Measurements from ENCODE around the gene WIPF3.
A peak's percentile ranks its signal among the peaks of the same experiment; 100 is the strongest.

The WIPF3 gene

DNA sequence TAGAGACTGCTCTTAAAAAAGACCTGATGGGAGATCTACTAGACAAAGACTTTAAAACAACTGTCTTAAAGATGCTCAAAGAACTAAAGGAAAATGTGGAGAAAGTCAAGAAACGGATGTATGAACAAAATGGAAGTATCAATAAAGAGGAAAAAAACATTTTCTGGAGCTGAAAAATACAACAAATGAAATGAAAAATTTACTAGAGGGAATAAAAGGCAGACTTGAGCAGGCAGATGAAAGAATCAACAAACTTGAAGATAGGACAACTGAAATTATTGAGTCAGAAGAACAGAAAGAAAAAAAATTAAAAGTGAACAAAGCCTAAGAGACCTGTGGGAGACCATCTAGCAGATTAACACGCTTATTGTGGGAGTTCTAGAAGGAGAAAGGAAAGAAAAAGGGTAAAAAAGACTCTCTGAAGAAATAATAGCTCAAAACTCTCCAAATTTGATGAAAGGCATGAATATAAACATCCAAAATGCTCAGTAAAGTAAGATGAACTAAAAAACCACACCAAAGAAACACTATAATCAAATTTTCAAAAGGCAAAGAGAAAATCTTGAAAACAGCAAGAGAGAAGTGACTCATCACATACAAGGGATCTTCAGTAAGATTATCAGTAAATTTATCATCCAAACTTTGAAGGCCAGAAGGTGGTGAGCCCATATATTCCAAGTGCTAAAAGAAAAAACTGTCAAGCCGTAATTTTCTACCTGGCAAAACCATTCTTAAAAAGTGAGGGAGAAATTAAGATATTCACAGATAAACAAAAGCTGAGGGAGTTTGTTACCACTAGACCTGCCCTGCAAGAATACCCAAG is 100.1 kb downstream of the WIPF3 start:
- DNase-seq (ENCODE audit: low read depth in 2 of 2, low spot score in 1 of 2), result no peak

DNA sequence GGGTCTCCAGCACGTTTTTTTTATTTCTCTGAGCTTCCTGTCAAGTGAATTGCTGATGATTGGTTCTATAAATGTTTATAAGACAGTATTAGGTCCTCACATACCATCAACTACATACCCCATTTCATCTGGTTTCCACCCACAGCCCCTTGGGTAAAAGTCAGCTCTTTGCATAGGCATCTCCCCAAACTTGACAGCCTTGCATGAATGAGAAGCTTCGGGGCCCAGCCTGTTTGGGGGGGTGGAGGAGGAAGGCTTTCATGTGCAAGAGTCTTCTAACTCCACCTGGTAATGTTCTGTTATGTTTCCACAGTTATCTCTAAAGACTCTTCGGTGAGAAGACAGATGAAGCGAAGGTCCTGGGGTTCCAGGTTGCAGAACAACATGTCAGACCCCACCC is 107.9 kb downstream of the WIPF3 start:
- DNase-seq (ENCODE audit: low read depth in 2 of 2, low spot score in 1 of 2), result no peak

DNA sequence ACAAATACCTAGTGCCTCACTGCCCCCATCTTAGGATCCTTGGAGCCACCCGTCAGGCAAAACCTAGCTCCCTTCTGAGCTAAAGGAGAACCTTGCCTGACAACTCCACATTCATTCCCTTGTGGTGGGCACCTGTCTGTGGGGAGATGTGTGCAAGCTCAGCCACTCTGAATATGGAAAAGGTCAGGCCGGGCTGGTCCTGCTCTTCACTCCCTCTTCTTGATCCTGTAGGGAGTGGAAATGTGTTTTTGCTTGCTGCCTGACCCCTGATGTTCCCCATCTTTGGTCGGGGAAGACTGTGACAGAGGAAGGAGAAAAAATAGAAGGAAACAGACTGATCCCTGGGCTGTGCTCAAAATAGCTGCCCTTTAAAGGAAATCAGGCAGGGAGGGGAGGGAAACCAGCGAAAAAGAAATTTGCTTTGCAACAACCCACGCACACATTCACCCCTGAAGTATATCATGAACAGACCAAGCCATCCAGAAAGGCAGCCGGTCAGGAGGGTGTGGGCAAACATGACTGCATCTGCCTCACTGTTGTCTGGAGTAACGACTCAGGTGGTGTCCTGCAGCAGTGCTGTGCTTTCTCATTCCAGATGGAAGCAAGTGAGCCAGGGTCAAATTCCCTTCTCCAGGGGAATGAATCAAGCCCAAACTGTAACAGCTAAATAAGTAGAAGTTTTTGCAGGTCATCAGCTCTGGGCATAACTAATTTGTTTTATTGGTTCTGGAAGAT is 109.3 kb downstream of the WIPF3 start:
- no peak for DNase-seq (ENCODE audit: low read depth in 2 of 2, low spot score in 1 of 2)

DNA sequence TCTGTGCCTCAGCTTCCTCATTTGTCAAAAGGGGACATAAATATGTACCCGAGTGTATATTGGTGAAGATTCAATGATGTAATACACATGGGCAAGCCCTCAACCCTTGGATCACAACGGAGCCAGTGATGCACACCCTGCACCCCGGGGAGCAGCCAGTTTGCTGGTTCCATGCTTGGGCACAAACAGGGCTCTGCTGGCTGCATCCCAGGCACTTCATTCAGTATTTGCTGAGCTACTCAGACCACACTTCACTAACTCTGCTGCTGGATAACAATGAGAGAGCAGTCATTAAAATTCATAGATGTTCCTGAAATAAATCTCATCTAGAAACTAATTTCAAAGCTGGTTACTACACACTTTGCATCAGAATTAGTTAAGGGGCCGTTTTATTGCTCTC is 111.3 kb downstream of the WIPF3 start:
- DNase-seq (ENCODE audit: low read depth in 2 of 2, low spot score in 1 of 2), result no peak

DNA sequence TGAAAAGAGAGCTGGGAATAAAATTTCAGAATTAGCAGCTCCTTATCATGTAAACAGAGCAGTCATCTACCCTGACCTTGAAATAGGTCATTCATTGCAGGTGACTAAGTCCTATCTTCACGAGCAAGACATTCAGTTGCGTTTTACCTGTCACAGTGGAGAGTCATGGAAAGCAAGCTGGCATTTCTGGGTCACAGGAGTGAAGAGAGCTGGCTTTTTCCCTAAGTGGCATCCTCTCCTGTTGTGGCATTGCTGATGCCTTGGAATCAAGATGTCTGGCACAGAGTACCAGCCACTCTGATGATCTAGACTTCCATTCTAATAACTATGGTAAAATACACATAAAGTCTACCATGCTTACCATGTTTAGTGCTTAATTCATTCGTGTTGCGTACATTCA is 112.5 kb downstream of the WIPF3 start:
- no peak for DNase-seq (ENCODE audit: low read depth in 2 of 2, low spot score in 1 of 2)

DNA sequence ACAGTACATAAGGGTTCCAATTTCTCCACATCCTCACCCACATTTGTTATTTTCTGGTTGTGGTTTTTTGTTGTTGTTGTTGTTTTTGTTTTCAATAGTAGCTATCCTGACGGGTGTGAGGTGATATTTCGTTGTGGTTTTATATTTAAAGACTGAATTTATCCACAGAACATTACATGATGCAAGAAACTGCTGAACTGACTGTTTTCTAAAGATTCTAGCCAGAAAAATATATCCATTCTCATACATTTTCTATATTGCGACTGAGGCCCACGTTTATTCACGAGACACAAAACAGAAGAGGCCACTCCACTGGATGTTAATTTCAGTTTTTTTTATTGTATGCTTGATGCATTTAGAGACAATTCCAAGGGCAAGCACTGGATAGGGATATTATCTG is 113.5 kb downstream of the WIPF3 start:
- DNase-seq (ENCODE audit: low read depth in 2 of 2, low spot score in 1 of 2), result no peak

DNA sequence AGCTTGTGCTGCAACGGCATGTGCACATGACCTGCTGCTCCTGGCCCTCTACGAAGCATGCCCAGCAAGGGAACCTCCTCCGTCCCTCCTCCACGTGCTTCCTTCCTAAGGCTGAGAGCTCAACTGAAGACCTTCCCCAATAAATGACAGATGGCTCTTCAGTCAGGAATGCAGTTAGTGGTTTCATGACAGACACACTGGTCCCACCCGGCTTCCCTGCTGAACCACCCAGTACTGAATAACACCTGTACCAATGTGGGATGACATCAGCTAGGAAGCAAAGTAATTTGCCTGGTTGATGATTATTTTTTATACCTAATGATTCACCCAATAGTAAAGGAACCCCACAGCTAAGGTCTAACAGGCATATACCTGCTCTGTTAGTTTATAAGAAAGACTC is 114.2 kb downstream of the WIPF3 start:
- no peak for DNase-seq (ENCODE audit: low read depth in 2 of 2, low spot score in 1 of 2)

DNA sequence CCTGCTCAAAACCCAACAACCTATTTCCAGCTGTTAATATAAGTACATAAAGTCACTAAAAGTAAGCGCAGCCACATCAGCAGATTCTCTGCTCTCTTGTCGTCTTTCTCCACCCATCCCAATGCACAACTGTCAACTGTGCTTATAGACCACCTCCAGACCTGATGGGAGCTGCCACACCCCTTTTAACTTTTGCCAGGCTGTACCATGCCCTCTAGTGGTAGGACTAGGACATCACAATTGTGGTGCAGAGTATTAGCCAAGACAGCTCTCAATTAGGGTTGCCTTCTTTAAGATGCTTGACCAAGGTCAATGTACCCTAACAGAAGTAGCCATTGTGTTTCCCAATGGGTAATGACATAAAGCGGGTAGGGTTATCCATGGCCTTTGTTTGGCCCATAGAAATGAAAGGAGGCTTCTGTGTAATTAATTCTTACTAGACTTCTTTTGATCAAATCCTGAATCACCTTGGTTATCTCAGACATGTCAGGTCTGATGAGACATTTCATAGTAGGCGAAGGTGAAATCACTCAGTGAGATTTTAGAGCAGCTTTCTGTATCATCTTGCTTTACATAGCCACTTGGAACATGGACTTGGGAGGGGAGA is 115.2 kb downstream of the WIPF3 start:
- DNase-seq (ENCODE audit: low read depth in 2 of 2, low spot score in 1 of 2), result peak in 1 of 2 donors; percentile 13

DNA sequence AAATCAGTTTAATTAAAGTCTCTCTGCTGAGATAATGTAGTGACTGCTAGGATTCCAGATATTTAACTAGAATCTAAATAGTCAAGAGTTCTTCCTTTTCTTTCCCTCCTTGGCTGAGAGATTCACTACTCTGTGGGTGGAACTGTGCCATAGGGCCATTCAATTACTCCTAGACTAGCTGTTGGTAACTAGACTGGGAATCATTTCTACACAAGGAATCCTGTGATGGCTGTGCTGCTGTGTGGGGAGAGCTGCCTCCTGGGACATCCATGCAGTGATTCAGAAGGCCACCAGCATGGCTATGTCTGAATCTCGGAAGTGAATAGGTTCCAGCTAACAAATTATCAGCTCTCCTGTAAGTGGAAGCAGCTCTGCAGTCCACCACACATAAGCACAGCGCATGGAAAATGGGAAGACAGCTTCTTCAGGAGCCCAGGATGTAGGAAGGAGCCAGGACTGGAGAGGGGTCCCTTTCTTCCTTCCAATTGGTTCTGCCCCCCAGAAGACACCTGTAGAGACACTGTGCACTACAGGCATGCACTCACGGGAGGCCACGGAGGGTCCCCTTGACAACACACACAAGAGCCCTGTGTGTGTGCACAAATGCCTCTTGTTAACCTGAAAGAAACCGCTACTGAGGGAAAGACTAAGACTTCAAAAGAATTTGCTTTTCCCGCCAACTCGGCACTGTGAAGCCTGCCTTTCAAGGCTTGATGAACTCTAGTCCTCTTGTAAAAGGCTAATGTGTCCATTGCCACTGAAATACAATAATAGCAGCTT is 116.8 kb downstream of the WIPF3 start:
- DNase-seq (ENCODE audit: low read depth in 2 of 2, low spot score in 1 of 2), result no peak

DNA sequence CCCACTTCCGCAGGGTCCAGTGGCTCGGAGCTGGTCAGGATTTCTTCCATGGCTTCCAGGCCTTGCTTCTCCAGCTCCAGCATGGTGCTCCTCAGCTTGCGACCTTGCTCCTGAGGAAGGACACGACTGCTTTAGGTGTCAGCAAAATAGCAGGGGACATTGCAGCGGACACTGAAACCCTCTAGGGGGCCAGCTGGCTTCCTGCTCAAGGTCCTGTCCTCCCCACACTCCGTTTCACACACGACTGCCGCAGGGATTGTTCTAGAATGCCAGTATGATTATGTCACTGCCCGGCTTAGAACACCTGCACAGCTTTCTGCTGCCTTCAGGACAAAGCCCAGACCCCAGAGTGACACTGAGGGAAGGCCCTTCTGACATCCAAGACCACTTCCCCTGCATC is 117.7 kb downstream of the WIPF3 start:
- DNase-seq (ENCODE audit: low read depth in 2 of 2, low spot score in 1 of 2), result no peak

DNA sequence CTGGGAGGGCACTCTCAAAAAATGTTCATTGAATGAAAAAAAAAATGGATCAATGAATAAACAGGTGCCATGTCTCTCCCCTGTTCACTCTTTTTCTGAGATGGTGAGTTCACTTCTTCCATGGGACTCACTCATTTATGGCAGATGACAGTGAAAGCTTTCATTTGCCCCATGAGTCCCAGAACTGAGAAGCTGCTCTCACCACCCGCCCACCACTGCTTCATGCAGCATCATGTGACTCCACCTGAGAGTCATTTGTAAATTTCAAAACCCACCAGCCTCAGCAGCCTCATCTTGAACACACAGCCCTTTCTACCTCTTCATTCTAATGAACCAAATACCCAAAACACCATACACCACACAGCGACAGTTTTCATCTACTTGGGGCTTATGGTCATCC is 118.4 kb downstream of the WIPF3 start:
- no peak for DNase-seq (ENCODE audit: low read depth in 2 of 2, low spot score in 1 of 2)

DNA sequence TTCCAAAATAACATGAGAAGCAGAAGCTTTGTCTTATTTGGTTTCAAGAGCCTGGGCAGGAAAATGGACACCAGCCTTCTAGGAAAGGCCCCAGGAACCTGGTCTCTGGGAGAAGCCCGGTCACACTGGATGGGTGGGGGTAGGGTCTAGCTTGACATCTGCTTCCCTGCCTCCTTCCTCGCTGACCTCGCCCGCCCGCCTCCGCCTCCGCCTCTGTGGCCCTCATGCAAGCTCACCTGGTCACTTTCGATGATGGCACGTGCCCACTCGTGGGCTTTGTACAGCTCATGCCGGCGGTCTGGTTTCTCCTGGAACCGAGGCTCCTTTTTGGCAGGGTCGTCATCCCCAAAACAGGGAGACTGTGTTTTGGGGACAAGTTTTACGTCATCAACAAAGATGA is 119.9 kb downstream of the WIPF3 start:
- no peak for DNase-seq (ENCODE audit: low read depth in 2 of 2, low spot score in 1 of 2)

DNA sequence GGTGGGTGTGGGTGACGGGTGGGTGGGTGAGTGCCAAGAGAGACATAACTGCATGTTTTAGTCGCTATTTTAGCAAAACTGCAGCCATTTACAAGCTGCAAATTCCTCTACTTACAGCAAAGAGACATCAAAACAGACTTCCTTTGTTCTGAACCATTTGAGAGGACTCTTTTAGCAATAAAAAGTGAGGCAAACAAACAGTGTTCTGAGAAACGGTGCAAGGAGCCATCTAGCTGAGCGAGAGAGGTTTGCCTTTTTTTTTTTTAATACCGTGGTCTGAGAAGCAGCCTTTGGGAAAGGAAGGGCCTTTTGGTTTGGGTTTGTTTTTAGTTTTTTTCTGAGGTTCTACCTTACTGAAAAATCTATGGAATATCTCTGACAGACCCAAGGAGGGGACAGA is 120.4 kb downstream of the WIPF3 start:
- no peak for DNase-seq (ENCODE audit: low read depth in 2 of 2, low spot score in 1 of 2)

DNA sequence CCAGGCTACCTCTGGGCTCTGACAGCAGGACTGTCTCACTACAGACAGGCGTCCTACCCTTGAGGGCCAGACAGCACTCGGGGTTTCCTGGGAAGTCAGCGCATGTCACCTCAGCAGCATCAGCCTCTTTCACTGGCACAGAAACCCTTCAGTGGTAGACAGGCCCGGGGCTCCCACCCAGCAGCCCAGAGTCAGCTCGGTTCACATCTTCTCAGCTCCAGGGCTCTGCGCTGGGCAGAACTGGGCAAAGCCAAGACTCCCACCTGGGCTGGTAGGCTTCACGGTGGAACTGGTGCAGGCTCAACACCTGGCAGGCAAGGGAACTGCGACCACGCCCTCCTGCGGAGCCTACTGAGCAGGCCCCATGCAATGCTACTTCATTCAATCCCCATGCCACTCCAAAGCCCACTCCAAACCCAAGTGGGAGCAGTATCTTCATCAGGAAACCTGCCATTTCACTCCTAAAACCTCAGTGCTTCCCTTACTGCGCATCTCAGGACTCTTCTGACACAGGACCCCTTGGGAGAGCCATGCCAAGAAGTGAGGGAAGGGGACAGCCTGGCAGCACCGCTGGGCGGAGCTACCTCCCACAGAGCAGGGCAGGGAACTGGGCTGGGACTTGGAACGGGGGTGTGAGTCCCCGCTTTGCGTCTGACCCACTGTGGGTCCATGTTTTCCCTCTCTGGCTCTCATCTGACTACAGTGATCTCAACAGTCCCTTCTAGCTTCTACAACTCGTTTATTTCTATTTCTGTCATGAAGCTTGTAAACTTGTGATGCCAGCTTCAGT is 122.9 kb downstream of the WIPF3 start:
- no peak for DNase-seq (ENCODE audit: low read depth in 2 of 2, low spot score in 1 of 2)

DNA sequence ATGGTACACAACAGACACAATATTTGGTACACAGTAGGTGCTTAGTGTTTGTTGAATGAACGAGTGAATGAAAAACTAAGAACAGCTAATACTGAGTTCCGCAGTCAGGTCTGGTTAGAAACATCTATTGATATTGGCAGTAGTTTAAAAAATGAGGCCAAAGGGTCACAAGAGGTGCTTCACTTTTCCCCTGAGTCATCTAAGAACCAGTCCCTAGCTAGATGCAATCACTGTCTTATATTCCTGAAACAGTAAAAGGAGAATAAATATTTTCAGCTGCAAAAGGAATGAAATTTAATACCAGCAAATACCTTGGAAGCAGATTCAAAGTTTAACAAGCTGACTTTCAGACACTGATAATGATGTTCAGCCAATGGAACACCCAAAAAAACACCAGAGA is 128.8 kb downstream of the WIPF3 start:
- no peak for DNase-seq (ENCODE audit: low read depth in 2 of 2, low spot score in 1 of 2)

DNA sequence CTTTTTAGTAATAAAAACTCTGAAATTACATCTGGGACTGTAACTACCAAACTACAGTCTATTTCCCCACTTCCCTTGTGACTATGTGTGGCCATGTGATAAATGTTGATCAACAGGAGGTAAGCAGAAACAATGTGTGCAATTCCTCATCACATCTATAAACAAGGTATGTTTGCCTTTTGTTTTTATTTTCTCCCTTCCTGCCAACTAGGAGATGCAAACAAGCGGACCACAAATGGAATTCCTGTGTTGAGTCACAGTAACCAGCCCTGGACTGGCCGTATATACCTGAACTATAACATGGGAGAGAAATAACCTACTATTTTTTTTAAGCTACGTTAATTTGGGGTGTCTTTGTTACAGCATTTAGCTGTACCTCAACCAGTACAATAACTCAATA is 130.8 kb downstream of the WIPF3 start:
- no peak for DNase-seq (ENCODE audit: low read depth in 2 of 2, low spot score in 1 of 2)

DNA sequence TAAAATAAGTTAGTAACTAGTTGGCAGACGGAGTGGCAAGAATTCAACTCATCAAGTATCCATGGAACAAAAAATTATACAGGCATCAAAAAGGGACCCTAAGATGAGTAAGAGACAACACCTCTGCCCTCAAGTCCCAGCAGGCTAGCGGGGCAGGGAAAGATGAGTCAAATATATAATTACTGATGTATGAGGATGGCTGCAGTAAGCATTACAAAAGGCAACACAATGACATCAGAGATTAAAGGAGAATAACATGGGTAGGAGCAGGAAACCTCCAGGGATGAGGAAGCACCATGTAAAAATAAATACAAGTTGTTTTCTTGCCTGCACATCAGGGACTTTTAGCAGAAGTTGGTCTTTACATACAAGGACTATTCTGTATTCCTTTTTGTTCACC is 133.9 kb downstream of the WIPF3 start:
- DNase-seq (ENCODE audit: low read depth in 2 of 2, low spot score in 1 of 2), result no peak

DNA sequence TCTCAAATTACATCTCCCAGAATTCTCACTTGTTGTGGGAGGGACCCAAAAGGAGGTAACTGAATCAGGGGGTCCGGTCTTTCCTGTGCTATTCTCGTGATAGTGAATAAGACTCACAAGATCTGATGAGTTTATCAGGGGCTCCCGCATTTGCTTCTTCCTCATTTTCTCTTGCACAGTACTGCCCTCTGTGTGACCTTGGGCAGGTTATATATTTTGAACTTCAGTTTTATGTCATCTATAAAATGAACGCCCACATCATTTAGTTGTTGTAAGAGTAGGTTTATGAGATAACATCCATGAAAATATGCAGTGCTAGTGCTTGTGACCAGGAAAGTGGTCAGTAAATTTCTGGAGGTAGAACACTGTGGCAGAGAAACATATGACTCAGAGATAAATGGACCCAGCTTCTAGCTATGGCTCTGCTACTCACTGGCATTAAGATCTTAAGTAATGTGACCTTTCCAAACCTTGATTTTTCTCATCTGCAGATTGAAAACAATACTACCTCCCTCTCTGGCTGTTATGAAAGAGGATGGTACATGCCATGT is 139.0 kb downstream of the WIPF3 start:
- no peak for DNase-seq (ENCODE audit: low read depth in 2 of 2, low spot score in 1 of 2)

DNA sequence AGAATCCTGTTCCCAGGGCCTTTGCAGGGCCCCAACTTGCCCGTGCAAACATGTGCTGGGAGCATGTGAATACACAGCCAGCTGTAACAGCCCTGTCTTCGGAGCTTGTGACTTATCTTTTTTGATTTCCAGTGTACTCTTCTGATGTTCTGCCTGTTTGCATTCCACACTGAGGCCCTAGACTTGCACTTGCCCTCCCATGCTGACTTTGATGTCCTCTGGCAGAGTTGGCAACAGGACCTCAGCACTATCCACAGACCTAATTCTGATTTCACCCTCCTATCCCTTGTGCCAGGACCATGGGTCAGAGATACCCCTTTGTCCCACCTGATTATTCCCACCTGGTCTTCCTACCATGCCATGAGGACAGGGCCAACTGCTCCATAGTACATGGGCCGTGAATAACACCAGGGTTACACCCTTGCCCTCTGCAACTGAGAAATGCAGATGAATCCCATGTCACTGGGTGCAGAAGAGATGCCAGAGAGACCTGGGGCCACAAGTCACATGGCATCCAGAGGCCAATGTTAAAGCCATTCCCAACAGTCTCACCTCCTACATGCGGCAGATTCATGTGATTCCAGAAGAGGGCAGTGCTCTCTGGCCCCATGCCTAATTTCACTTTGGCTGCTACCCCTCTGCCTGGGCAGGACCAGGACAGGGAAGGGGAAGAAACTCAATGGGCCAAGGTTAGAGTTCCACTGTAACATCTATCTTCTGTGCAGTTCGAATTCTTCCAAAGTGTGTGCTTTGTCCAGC is 140.3 kb downstream of the WIPF3 start:
- no peak for DNase-seq (ENCODE audit: low read depth in 2 of 2, low spot score in 1 of 2)

DNA sequence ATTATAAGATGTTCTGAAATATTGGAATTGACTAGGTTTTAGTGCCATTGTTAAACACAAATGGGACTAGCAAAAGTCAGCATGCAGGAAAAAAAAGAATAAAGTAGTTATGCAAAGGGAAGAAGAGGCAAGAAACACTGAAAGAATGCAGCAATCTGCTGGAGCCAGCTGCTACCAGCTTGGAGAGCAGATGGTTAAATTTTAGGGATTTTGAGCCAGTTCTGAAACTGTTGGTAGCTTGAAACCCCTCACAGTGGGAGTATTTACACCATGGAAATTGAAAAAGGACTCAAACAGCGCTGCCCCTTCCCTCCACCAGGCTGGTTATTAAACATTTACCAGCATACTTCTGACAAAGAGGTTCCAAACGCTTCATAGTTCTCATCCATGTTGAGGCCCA is 142.3 kb downstream of the WIPF3 start:
- no peak for DNase-seq (ENCODE audit: low read depth in 2 of 2, low spot score in 1 of 2)
